Fibroblast of villous mesenchyme (primary cell): ENCODE results near the gene NUTM2D. TPM values are rescaled to one million over a fixed set of nuclear protein-coding genes. Genes with fewer than 3 reads are reported as not detected.
A peak's percentile ranks its signal among the peaks of the same experiment; 100 is the strongest.
"Not testable (repeated sequence)": the region's sequence is repeated elsewhere in the genome, so short reads cannot be mapped to it uniquely, and the experiment has no call there.

Experiments used
- DNase-seq: peaks from one replicate; pipeline ENCODE4 v3.0.0-alpha.2; 2010; ENCODE audit warnings: low read depth
- H3K4me3 ChIP-seq: 2 replicates; pipeline ENCODE4 v1.5.1; 2011; ENCODE audit warnings: low read depth, mild to moderate bottlenecking, low read length
- CTCF ChIP-seq: IDR thresholded peaks from 2 replicates; pipeline ENCODE4 v1.5.1; 2012; ENCODE audit warnings: low read depth, mild to moderate bottlenecking, low read length; ENCODE audit not compliant: insufficient read depth
- total RNA-seq: library from RNA; depleted of rRNA; stranded (reverse); fragments of >200 nt; gene quantifications from 2 replicates; pipeline ENCODE4 v1.2.3, GENCODE V29; 2012

The NUTM2D gene
- total RNA-seq, 1 donor: 0.43 TPM

DNA sequence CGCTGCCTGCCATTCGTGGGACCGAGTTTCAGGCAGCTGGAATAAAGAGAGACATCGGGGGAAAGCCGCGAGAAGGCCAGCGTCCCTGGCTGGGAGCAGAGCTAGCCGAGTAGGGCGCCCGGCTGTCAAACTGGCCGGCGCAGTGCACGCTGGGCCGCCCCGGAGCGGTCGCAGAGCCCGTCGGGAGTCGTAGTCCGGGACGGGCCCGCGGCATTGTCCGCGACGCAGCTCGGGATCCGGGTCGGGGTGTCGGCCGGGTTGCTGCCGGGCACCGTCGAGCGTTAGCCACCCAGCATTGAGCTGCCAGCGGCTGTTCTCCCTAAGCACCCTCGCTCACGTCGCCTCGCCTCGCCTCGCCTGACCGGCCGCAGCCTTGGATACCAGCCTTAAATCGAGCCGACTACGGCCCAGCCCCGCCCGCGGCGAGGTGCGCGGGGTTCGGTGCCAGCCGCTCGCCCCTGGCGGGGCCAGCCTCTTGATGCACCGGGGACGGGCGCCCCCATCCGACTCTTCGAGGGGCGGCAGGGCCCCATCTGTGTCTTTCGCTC, 14.8 kb upstream of the NUTM2D start:
- DNase-seq: peak; percentile 70
- peak overlapping the region; percentile 63 for H3K4me3 ChIP-seq
- peak; percentile 32 for TF ChIP-seq CTCF

- not testable (repeated sequence) for DNase-seq, H3K4me3 ChIP-seq
These were observed 11.8 kb upstream of the NUTM2D start for GRCh38 chr10:87345743-87346142.

GRCh38 chr10:87350161-87350560, 7.4 kb upstream of the NUTM2D start:
- not testable (repeated sequence) for DNase-seq, H3K4me3 ChIP-seq

GRCh38 chr10:87352825-87353224, 4.7 kb upstream of the NUTM2D start:
- DNase-seq: peak; percentile 27
- H3K4me3 ChIP-seq: not testable (repeated sequence)

- not testable (repeated sequence) for H3K4me3 ChIP-seq, DNase-seq
These were observed 2.4 kb upstream of the NUTM2D start for GRCh38 chr10:87355110-87355509.

- not testable (repeated sequence) for H3K4me3 ChIP-seq, DNase-seq
These were observed 615 bp downstream of the NUTM2D start for GRCh38 chr10:87358159-87358558.

DNA sequence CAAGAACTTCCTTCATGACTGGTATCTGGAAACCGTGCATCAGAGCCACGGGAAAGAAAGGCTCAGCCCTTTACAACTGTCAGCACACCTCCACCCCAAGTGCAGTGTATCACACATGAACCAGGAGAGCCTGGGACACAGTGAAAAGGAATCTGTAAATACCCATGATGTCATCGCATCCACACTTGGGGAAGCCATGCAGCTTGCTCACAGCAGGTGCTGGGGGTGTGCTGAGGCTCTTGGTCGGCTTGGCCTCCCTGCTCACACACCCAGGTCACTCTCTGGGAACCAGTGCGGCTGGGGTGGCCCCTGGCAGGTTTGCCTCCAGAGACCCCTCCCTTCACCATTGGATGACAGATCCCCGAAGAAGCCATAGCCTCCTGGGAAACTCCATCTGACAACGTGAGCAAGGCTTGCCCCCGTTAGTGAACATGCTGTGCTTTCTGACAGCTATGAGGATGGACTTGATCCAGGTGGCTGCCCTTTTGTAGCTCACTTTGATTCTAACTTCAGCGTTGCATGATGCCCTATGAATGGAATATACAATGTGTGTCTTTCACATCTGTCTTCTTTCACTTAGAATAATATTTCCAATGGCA, 12.1 kb downstream of the NUTM2D start:
- not testable (repeated sequence) for DNase-seq, H3K4me3 ChIP-seq

DNA sequence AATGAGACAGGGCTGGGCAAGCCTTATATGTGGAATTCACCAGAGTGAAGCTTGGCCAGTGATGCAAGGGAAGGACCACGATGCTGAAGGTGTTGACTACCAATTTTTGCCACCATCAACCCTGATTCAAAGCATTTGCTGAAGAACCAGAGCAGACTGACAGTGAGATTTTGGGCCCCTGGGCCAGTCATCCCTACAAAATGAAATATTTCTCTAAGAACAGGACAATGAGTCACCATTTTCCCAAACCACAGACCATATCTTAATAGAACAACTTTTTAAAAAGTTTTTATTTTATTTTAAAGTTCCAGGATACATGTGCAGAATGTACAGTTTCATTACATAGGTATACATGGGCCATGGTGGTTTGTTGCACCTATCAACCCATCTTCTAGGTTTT, 16.5 kb downstream of the NUTM2D start:
- peak; percentile 4 for DNase-seq
- H3K4me3 ChIP-seq: not testable (repeated sequence)

GRCh38 chr10:87379115-87379514, 21.6 kb downstream of the NUTM2D start:
- not testable (repeated sequence) for H3K4me3 ChIP-seq, DNase-seq

- peak; percentile 0 for DNase-seq
- not testable (repeated sequence) for H3K4me3 ChIP-seq
These were observed 25.8 kb downstream of the NUTM2D start for GRCh38 chr10:87383149-87383857.

GRCh38 chr10:87384283-87384682, 26.7 kb downstream of the NUTM2D start:
- DNase-seq, H3K4me3 ChIP-seq: not testable (repeated sequence)

DNA sequence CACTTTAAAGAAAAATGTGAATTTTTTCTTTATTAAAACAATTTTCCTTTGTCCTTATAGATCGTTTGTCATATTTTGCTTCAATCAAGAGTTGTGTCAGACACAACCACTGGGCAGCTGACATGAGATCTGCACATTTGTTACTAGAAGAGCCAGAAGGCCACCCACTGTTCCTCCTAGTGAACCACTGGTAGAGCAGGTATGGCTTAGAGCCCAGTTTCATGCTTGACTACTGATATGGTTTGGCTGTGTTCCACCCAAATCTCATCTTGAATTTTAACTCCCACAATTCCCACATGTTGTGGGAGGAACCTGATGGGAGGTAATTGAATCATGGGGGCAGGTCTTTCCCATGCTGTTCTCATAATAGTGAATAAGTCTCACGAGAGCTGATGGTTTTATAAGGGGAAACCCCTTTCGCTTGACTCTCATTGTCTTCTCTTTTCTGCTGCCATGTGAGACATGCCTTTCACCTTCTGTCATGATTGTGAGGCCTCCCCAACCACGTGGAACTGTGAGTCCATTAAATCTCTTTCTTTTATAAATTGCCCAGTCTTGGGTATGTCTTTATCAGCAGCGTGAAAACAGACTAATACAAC, 28.3 kb downstream of the NUTM2D start:
- H3K4me3 ChIP-seq, DNase-seq: not testable (repeated sequence)

DNA sequence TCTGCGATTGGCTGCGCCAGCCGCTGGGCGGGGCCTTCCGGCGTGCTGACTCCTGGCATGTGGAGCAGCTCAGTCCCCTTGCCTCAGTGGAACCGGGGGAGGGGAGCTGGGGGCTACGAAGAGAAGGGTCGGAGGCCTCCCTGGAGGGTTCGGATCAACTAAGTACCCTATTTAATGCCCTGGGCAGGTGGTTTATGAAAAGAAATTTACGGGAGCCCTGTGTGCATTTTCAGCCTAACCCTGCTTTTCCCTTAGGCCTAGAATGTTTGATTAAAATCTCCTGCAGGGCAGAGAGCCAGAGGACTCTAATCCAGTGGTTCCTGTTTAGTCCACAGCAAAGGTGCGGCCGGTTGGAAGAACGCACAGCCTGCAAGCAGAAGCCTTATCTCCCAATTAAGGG, 33.8 kb downstream of the NUTM2D start:
- not testable (repeated sequence) for H3K4me3 ChIP-seq
- peak; percentile 10 for DNase-seq

GRCh38 chr10:87396206-87396605, 38.7 kb downstream of the NUTM2D start:
- DNase-seq, H3K4me3 ChIP-seq: not testable (repeated sequence)

DNA sequence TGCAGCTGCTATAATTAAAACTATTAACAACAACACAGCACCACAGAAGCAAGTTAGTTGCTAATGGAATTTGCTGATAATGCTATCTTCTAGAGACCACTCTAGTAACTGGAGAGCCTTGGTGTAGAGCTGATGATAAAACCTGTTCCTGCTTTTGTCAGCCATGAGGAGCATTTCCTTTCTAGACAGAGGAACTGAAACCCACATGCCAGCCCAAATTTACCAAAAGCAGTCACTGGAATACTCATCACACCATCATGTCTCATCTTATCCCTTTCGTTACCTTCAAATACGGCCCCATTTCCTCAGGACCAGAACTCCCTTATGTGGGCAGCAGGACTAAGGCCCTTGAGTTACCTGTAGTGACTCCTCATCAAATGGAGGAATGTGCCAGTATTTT, 40.9 kb downstream of the NUTM2D start:
- H3K4me3 ChIP-seq, DNase-seq: not testable (repeated sequence)

DNA sequence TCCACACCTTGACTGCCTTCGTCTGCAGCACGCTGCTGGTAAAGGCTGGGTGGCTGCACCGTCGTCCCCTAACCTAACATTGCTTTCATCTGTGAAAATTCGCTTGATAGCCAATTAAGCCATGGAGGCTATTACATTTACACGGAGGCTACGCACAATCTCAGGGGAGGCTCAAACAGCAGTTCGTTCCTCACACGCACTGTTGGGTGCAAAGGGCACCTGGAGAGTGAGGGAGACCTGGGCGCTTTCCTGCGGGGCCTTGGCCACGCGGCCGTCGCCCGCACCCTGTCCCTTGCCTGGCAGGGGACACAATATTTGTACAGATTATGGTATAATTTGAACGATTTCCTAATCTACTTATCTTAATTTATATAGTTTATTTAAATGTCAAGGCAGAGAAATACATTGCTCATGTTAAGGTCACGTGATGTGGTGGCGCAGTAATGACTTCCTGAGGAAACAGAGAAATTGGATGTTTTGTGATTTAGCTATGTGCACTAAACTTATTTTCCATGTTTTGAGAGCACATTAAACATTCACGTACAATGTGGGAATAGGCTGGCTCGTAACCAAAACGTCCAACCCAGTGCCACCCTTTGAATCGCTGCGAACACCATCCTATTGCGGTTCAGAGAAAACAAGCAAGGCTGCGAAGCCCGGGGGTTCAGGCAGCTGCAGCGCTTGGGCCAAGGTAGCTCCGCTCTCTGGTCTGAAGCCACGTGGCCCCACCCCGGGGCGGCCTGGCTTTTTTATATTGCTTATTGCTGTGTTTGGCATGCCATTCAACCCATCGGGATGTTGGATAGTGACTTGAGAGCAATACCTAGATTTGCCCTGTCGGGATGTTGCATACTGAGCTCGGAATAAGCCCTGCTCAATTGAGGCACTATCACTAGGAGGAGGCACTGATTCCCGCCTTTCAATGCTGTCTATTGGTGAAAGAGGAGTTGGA, 50.2 kb downstream of the NUTM2D start:
- not testable (repeated sequence) for H3K4me3 ChIP-seq

DNA sequence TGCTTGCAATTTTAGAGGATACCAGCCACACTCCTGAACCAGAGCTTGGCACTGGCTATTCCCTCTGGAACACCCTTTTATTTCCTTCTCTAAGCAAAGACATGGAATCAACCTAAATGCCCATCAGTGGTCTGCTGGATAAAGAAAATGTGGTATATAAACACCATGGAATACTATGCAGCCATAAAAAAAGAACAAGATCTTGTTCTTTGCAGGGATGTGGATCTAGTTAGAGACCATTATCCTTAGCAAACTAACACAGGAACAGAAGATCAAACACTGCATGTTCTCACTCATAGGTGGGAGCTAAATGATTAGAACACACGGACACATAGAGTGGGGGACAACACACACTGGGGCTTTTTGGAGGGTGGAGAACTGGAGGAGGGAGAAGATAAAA, 56.4 kb downstream of the NUTM2D start:
- not testable (repeated sequence) for H3K4me3 ChIP-seq, DNase-seq

More for the DNA sequence above, 50.2 kb downstream of the NUTM2D start:
- DNase-seq: not testable (repeated sequence)
